MM.1S (cell line): ENCODE results near the gene BTBD19.

ENCODE experiments used
- EZH2 ChIP-seq: fragments of 300-600 bp; sonication (generic); optimal IDR thresholded peaks from 2 replicates; pipeline ENCODE3; 2017; ENCODE audit warnings: low read depth, mild to moderate bottlenecking, antibody characterized with exemption, low read length, mixed read lengths
- TF ChIP-seq, protein P1 (sequence below): fragments of 300-600 bp; sonication (generic); IDR thresholded peaks from 2 replicates; pipeline ENCODE4 v1.5.1; 2016; ENCODE audit warnings: antibody characterized with exemption, low read length, mixed read lengths

DNA sequence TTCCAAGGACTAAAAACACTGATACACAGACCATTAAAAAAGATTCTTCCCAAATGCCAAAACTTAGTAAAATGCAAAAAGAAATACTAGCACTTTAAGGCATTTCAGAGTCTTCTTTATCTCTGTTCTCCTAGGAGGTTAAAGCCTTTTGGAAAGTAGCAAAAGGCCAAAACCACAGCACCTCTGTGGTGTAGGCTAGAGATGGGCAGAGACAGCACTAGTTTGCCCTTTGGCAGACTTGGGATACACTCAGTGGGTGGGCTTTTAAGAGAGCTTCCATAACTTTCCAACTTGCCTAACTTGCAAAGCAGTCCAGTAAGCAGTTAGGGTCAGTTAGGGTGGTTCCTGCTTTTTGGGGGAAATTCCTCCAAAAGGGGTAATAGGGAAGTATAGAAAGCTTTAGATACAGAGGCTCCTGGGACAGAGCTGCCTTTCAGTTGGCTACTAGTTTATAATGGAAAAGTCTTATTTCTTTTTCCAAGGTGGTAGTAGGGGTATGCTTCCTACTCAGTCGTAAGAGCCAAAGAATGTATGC is 52.6 kb downstream of the BTBD19 start:
- TF ChIP-seq, protein P1, sequence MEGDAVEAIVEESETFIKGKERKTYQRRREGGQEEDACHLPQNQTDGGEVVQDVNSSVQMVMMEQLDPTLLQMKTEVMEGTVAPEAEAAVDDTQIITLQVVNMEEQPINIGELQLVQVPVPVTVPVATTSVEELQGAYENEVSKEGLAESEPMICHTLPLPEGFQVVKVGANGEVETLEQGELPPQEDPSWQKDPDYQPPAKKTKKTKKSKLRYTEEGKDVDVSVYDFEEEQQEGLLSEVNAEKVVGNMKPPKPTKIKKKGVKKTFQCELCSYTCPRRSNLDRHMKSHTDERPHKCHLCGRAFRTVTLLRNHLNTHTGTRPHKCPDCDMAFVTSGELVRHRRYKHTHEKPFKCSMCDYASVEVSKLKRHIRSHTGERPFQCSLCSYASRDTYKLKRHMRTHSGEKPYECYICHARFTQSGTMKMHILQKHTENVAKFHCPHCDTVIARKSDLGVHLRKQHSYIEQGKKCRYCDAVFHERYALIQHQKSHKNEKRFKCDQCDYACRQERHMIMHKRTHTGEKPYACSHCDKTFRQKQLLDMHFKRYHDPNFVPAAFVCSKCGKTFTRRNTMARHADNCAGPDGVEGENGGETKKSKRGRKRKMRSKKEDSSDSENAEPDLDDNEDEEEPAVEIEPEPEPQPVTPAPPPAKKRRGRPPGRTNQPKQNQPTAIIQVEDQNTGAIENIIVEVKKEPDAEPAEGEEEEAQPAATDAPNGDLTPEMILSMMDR: no peak
- TF ChIP-seq EZH2: no peak
